ENCODE measurements around the gene EPAS1. TPM values are rescaled to one million over a fixed set of nuclear protein-coding genes. Genes with fewer than 3 reads are reported as not detected.

The EPAS1 gene
- polyA plus RNA-seq, 2 of the 4 experiments (the other 2 are of a cell fraction) = 128 to 143 TPM

GRCh38 chr2:46325182-46325928, 28.1 kb downstream of the EPAS1 start:
- FAIRE-seq = no peak
- TF ChIP-seq MAFK (IDR thresholded peaks at IDR 0.05; ENCODE audit: partially characterized antibody) (peak; percentile 89), FOXS1 (CRISPR knock-in tag; IDR thresholded peaks at IDR 0.05) (no peak)
- WGBS (ENCODE audit: missing lambda C conversion rate) = 94% methylated on average over 6 of the region's 6 CpGs
- no peaks in the 10 kb centered on the region for H3K9me3 ChIP-seq
- CTCF ChIA-PET = interaction anchor here (0.8 to 6.0 kb wide), 5 partner anchors 9 to 332 kb away, joined by 3 to 45 read pairs (median 4); no protein-coding TSS in a partner anchor
- peaks cover 99% of the 10 kb centered on the region for H3K4me1 ChIP-seq
- no peak overlapping the region for H3K4me3 ChIP-seq
- no peak for DNase-seq (ENCODE audit: low read depth in 1 of 2, low spot score in 1 of 2)
- peak overlapping the region; percentile 88 to 89; a peak in 4 of 6 replicates for H3K27ac ChIP-seq
- peak overlapping the region; percentile 92; the same call in 2 of the 3 replicates for H3K4me2 ChIP-seq
- ATAC-seq = no peak
- POLR2A ChIA-PET = interaction anchor here (1.2 kb wide), 1 partner anchor 10 kb away, joined by 3 read pairs; no protein-coding TSS in a partner anchor

- no peak for FAIRE-seq
- peaks cover 99% of the 10 kb centered on the region for H3K4me1 ChIP-seq
- no peak for ATAC-seq
- WGBS (ENCODE audit: missing lambda C conversion rate) = 65% methylated on average over 8 of the region's 8 CpGs
- H3K4me3 ChIP-seq = no peak overlapping the region
- peak overlapping the region; percentile 88 to 89 for H3K27ac ChIP-seq
- no peak for DNase-seq (ENCODE audit: low read depth in 1 of 2, low spot score in 1 of 2)
- H3K4me2 ChIP-seq = peak overlapping the region; percentile 92
- ChIA-PET POLR2A (interaction anchor here (1.2 kb wide), 1 partner anchor 11 kb away, joined by 3 read pairs; no protein-coding TSS in a partner anchor), CTCF (interaction anchor here (1.3 to 6.0 kb wide), 6 partner anchors 10 to 333 kb away, joined by 4 to 45 read pairs (median 4); no protein-coding TSS in a partner anchor)
- peak; percentile 78 for TF ChIP-seq USF2 (IDR thresholded peaks at IDR 0.05)
- TF ChIP-seq CEBPB (IDR thresholded peaks at IDR 0.05) = peak; percentile 92 to 94
- no peak for TF ChIP-seq SREBF2 (IDR thresholded peaks at IDR 0.05)
- TF ChIP-seq GATA3 (IDR thresholded peaks at IDR 0.05; ENCODE audit: borderline replicate concordance) = 0 out of 2 replicates have a peak, but pooled peaks have one; percentile 38
- TF ChIP-seq HES2 (IDR thresholded peaks at IDR 0.05) = peak; percentile 81
- H3K9me3 ChIP-seq = no peaks in the 10 kb centered on the region
Observed at GRCh38 chr2:46326231-46326980, 29.2 kb downstream of the EPAS1 start.

- ChIA-PET CTCF (interaction anchor here (0.5 to 6.0 kb wide), 8 partner anchors 12 to 334 kb away, joined by 3 to 45 read pairs (median 4); no protein-coding TSS in a partner anchor), POLR2A (no interaction called here)
- TF ChIP-seq RAD21 (conservative IDR thresholded peaks at IDR 0.05 in 1 of 2, IDR thresholded peaks at IDR 0.05 in 1 of 2) (no peak), HOXB5 (CRISPR knock-in tag; IDR thresholded peaks at IDR 0.05) (no peak), ESRRA (IDR thresholded peaks at IDR 0.05; ENCODE audit: borderline replicate concordance, low read length) (no peak), BCL3 (IDR thresholded peaks at IDR 0.05) (no peak), CTCF (IDR thresholded peaks at IDR 0.05) (peak; percentile 26), BHLHE40 (IDR thresholded peaks at IDR 0.05; ENCODE audit: low read depth, low read length) (no peak), HOXB13 (CRISPR knock-in tag; IDR thresholded peaks at IDR 0.05; ENCODE audit: low read depth) (no peak)
- Histone ChIP-seq H3K4me1 (peaks cover 99% of the 10 kb centered on the region), H3K4me3 (no peak overlapping the region), H3K9me3 (no peaks in the 10 kb centered on the region), H3K27ac (peak overlapping the region; percentile 88 to 89; a peak in 4 of 6 replicates), H3K4me2 (peak overlapping the region; percentile 92; the same call in 2 of the 3 replicates)
- no peak for ATAC-seq
- 95% methylated on average over 4 of the region's 4 CpGs for WGBS (ENCODE audit: missing lambda C conversion rate)
- DNase-seq (ENCODE audit: low read depth in 1 of 2, low spot score in 1 of 2) = no peak
- no peak for FAIRE-seq
Observed at GRCh38 chr2:46327627-46328026, 30.4 kb downstream of the EPAS1 start.
